ENCODE measurements around the gene ARF1. TPM values are rescaled to one million over a fixed set of nuclear protein-coding genes. Genes with fewer than 3 reads are reported as not detected.

The ARF1 gene
- total RNA-seq, 2 experiments from 2014 or later, result 163 to 322 TPM

DNA sequence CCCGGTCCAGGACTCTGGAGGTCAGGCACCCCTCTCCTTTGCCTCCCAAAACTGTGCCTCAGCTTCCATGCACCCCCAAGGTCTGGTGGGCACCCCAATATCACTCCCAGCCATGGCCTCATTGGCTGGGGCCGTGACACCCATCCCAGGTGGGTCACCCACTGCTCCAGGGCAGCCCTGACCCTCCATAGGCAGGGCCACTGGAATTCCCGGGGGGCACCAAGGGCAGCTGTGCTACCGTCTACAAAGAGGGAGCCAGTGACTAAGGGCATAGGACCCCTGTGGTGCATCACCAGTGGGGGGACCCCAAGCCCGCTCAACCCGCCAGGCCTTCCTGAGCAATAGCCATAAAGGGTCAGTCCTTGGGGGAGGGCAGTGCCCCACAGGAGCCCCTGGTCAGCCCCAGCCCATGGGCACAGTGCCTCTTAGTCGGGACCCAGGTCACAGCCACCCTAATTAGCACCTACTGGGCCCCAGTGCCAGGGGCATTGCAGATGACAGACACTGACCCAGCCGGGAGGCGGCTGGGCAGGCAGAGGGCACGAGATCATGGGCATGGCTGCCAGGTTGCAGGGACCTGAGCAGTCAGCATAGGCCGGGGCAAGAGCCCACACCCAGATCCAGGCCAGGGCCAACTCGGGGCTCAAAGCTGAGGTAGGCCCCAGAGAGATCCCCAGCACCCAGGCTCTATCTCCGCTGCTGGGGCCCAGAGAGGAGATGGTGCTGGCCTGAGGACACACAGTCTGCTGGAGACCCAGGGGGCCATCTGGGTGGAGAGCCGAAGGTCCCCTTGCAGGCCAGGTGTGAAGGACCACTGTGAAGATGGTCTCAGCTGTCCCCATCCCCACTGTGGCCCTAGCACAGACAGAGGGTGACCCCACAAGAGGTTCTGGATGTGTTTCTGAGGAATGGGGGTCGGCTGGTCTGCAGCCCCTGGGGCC, 19.0 kb upstream of the ARF1 start:
- Histone ChIP-seq H2AFZ (ENCODE audit: low read length) (no peak overlapping the region), H3K9me3 (ENCODE audit: low read length) (no peaks in the 10 kb centered on the region), H3K79me2 (ENCODE audit: insufficient read depth, low read depth, low read length) (no peaks in the 10 kb centered on the region), H3K36me3 (ENCODE audit: insufficient read depth, low read length) (no peaks in the 10 kb centered on the region), H3K27ac (ENCODE audit: low read depth, low read length, poor library complexity, severe bottlenecking) (no peak overlapping the region), H3K4me1 (ENCODE audit: insufficient read depth, low read length, poor library complexity, severe bottlenecking) (peaks cover 5% of the 10 kb centered on the region), H4K20me1 (ENCODE audit: insufficient read depth, low read length) (no peaks in the 10 kb centered on the region), H3K4me2 (ENCODE audit: low read length) (no peak overlapping the region), H3K4me3 (ENCODE audit: low read depth, low read length, poor library complexity, severe bottlenecking) (no peak overlapping the region), H3K9me2 (ENCODE audit: insufficient read depth, low read length) (no peaks in the 10 kb centered on the region)
- BruUV-seq (replicated peaks), result no TSS peak
- TF ChIP-seq EZH2phosphoT487 (IDR thresholded peaks at IDR 0.05; ENCODE audit: borderline replicate concordance, low read depth, low read length), result no peak
- TF ChIP-seq, protein P1, sequence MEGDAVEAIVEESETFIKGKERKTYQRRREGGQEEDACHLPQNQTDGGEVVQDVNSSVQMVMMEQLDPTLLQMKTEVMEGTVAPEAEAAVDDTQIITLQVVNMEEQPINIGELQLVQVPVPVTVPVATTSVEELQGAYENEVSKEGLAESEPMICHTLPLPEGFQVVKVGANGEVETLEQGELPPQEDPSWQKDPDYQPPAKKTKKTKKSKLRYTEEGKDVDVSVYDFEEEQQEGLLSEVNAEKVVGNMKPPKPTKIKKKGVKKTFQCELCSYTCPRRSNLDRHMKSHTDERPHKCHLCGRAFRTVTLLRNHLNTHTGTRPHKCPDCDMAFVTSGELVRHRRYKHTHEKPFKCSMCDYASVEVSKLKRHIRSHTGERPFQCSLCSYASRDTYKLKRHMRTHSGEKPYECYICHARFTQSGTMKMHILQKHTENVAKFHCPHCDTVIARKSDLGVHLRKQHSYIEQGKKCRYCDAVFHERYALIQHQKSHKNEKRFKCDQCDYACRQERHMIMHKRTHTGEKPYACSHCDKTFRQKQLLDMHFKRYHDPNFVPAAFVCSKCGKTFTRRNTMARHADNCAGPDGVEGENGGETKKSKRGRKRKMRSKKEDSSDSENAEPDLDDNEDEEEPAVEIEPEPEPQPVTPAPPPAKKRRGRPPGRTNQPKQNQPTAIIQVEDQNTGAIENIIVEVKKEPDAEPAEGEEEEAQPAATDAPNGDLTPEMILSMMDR (conservative IDR thresholded peaks at IDR 0.05; ENCODE audit: low read length), result no peak
- intact Hi-C loops (cut with micrococcal nuclease; ENCODE audit: unreplicated experiment), result no loop called here
- CTCF ChIA-PET (ENCODE audit: unreplicated experiment), result no interaction called here
- POLR2A ChIA-PET, result no interaction called here
- no peak for DNase-seq (ENCODE audit: low spot score)

DNA sequence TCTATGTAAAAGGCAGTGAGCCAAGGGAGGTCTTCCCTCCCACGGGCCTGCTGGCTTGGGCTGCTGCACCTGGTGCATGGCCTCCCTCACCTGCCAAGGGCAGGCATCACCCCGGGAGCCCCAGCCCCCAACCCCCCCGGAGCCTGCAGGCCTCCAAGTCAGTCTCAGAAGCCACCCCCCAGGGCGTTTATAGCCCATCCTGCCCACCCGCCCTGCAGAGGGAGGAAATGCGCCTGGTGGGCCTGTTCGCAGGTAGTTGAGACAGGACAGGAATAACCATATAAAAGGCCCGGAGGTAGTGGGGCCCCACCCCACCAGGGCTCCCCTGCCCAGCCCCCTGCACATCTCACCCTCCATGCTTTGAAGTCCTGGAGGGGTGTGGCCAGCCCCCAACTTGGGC, 18.2 kb upstream of the ARF1 start:
- no peaks in the 10 kb centered on the region for H3K36me3 ChIP-seq (ENCODE audit: insufficient read depth, low read length)
- no peak overlapping the region for H3K4me3 ChIP-seq (ENCODE audit: low read depth, low read length, poor library complexity, severe bottlenecking)
- H3K9me3 ChIP-seq (ENCODE audit: low read length), result no peaks in the 10 kb centered on the region
- no peak for DNase-seq (ENCODE audit: low spot score)
- ChIA-PET CTCF (ENCODE audit: unreplicated experiment) (no interaction called here), POLR2A (no interaction called here)
- TF ChIP-seq, protein P1 (conservative IDR thresholded peaks at IDR 0.05; ENCODE audit: low read length), result no peak
- no peak for TF ChIP-seq EZH2phosphoT487 (IDR thresholded peaks at IDR 0.05; ENCODE audit: borderline replicate concordance, low read depth, low read length)
- no peaks in the 10 kb centered on the region for H3K79me2 ChIP-seq (ENCODE audit: insufficient read depth, low read depth, low read length)
- intact Hi-C loops (cut with micrococcal nuclease; ENCODE audit: unreplicated experiment), result no loop called here
- BruUV-seq (replicated peaks), result no TSS peak
- no peak overlapping the region for H2AFZ ChIP-seq (ENCODE audit: low read length)
- H3K9me2 ChIP-seq (ENCODE audit: insufficient read depth, low read length), result no peaks in the 10 kb centered on the region
- no peak overlapping the region for H3K27ac ChIP-seq (ENCODE audit: low read depth, low read length, poor library complexity, severe bottlenecking)
- peaks cover 5% of the 10 kb centered on the region for H3K4me1 ChIP-seq (ENCODE audit: insufficient read depth, low read length, poor library complexity, severe bottlenecking)
- H4K20me1 ChIP-seq (ENCODE audit: insufficient read depth, low read length), result no peaks in the 10 kb centered on the region
- H3K4me2 ChIP-seq (ENCODE audit: low read length), result no peak overlapping the region

Measured in OCI-LY7 (cell line).